Chondrocyte (in vitro differentiated cells): ENCODE measurements around the gene PRKAG2. TPM values are rescaled to one million over a fixed set of nuclear protein-coding genes. Genes with fewer than 3 reads are reported as not detected.

ENCODE experiments used
- DNase-seq: peaks from one replicate; pipeline ENCODE4 v3.0.0; 2021; ENCODE audit warnings: mixed read lengths, low spot score
- H3K27ac Mint-ChIP-seq: one replicate; pipeline ENCODE4 v1.8.0; 2021; ENCODE audit warnings: mild to moderate bottlenecking, moderate library complexity, mixed read lengths; ENCODE audit not compliant: unreplicated experiment
- H3K27me3 Mint-ChIP-seq: 2 replicates; pipeline ENCODE4 v1.8.0; 2021; ENCODE audit warnings: low read depth, mixed read lengths
- H3K36me3 Mint-ChIP-seq: 2 replicates; pipeline ENCODE4 v1.8.0; 2021; ENCODE audit warnings: low read depth, mixed read lengths
- H3K4me1 Mint-ChIP-seq: 2 replicates; pipeline ENCODE4 v1.8.0; 2021; ENCODE audit warnings: low read depth, mild to moderate bottlenecking, mixed read lengths
- H3K4me3 Mint-ChIP-seq: one replicate; pipeline ENCODE4 v1.8.0; 2021; ENCODE audit warnings: mild to moderate bottlenecking, moderate library complexity, mixed read lengths; ENCODE audit not compliant: unreplicated experiment
- H3K9me3 Mint-ChIP-seq: 2 replicates; pipeline ENCODE4 v1.8.0; 2021; ENCODE audit warnings: low read depth, mixed read lengths
- CTCF ChIP-seq: fragments of 200-600 bp; sonication (generic); IDR thresholded peaks from 2 replicates; pipeline ENCODE4 v1.5.0; 2021; ENCODE audit warnings: antibody characterized with exemption, mild to moderate bottlenecking, moderate library complexity
- total RNA-seq: library from RNA; stranded (reverse); gene quantifications from 3 replicates; pipeline ENCODE4 v1.2.1, GENCODE V29; 2021

PRKAG2 gene
- total RNA-seq, 1 donor from 2014 or later, result 35.4 TPM

- H3K36me3 Mint-ChIP-seq, result no peaks in the 10 kb centered on the region
- no peak overlapping the region for H3K27ac Mint-ChIP-seq
- H3K4me3 Mint-ChIP-seq, result no peak overlapping the region
- TF ChIP-seq CTCF, result no peak
- peaks cover 2% of the 10 kb centered on the region for H3K4me1 Mint-ChIP-seq
- no peaks in the 10 kb centered on the region for H3K27me3 Mint-ChIP-seq
- no peaks in the 10 kb centered on the region for H3K9me3 Mint-ChIP-seq
- no peak for DNase-seq
Measured at GRCh38 chr7:151711435-151711872, 165.5 kb downstream of the PRKAG2 start.

DNA sequence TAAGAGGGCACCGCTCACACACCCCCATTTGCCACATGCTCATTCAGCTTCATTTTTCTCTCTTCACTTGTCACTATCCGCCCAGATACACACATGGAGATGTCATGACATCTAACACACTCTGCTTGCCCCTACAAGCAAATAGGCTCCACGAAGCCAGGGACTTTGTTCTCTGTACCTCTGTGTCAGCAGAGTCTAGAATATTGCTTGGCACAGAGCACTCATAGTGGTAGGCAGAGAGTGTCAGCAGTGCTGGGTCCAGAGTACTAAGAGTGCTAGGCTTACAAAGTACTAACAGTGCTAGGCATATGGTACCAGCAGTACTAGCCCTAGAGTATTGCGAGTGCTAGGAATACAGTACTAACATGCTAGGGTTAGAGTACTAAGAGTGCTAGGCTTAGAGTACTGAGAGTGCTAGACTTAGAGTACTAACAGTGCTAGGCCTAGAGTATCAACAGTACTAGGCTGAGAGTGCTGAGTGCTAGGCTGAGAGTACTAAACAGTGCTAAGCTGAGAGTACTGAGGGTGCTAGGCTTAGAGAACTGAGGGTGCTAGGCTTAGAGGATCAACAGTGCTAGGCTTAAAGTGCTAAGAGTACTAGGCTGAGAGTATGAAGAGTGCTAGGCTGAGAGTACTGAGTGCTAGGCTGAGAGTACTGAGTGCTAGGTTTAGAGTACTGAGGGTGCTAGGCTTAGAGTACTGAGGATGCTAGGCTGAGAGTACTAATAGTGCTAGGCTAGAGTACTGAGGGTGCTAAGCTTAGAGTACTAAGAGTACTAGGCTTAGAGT lies 166.1 kb downstream of the PRKAG2 start:
- no peaks in the 10 kb centered on the region for H3K27me3 Mint-ChIP-seq
- no peaks in the 10 kb centered on the region for H3K9me3 Mint-ChIP-seq
- peaks cover 8% of the 10 kb centered on the region for H3K4me1 Mint-ChIP-seq
- no peaks in the 10 kb centered on the region for H3K36me3 Mint-ChIP-seq
- no peak for DNase-seq
- H3K4me3 Mint-ChIP-seq, result no peak overlapping the region
- TF ChIP-seq CTCF, result no peak
- H3K27ac Mint-ChIP-seq, result no peak overlapping the region

GRCh38 chr7:151710121-151710640 lies 166.7 kb downstream of the PRKAG2 start:
- no peak for DNase-seq
- no peak overlapping the region for H3K4me3 Mint-ChIP-seq
- H3K27me3 Mint-ChIP-seq, result no peaks in the 10 kb centered on the region
- TF ChIP-seq CTCF, result no peak
- H3K27ac Mint-ChIP-seq, result no peak overlapping the region
- H3K9me3 Mint-ChIP-seq, result no peaks in the 10 kb centered on the region
- H3K4me1 Mint-ChIP-seq, result peaks cover 15% of the 10 kb centered on the region
- no peaks in the 10 kb centered on the region for H3K36me3 Mint-ChIP-seq

- Mint-ChIP-seq H3K4me3 (no peak overlapping the region), H3K9me3 (no peaks in the 10 kb centered on the region), H3K36me3 (no peaks in the 10 kb centered on the region), H3K4me1 (peaks cover 16% of the 10 kb centered on the region), H3K27ac (no peak overlapping the region), H3K27me3 (peaks cover under 1% of the 10 kb centered on the region)
- no peak for TF ChIP-seq CTCF
- DNase-seq, result no peak
Measured at GRCh38 chr7:151709141-151710038, 167.5 kb downstream of the PRKAG2 start.

GRCh38 chr7:151708610-151709009 lies 168.3 kb downstream of the PRKAG2 start:
- no peak for TF ChIP-seq CTCF
- H3K27ac Mint-ChIP-seq, result no peak overlapping the region
- H3K36me3 Mint-ChIP-seq, result no peaks in the 10 kb centered on the region
- H3K27me3 Mint-ChIP-seq, result peaks cover 3% of the 10 kb centered on the region
- H3K4me3 Mint-ChIP-seq, result no peak overlapping the region
- no peaks in the 10 kb centered on the region for H3K9me3 Mint-ChIP-seq
- peaks cover 16% of the 10 kb centered on the region for H3K4me1 Mint-ChIP-seq
- DNase-seq, result no peak
